ENCODE data around the gene CPT1B.
"Not testable (repeated sequence)": the region's sequence is repeated elsewhere in the genome, so short reads cannot be mapped to it uniquely, and the experiment has no call there.

The CPT1B gene

DNA sequence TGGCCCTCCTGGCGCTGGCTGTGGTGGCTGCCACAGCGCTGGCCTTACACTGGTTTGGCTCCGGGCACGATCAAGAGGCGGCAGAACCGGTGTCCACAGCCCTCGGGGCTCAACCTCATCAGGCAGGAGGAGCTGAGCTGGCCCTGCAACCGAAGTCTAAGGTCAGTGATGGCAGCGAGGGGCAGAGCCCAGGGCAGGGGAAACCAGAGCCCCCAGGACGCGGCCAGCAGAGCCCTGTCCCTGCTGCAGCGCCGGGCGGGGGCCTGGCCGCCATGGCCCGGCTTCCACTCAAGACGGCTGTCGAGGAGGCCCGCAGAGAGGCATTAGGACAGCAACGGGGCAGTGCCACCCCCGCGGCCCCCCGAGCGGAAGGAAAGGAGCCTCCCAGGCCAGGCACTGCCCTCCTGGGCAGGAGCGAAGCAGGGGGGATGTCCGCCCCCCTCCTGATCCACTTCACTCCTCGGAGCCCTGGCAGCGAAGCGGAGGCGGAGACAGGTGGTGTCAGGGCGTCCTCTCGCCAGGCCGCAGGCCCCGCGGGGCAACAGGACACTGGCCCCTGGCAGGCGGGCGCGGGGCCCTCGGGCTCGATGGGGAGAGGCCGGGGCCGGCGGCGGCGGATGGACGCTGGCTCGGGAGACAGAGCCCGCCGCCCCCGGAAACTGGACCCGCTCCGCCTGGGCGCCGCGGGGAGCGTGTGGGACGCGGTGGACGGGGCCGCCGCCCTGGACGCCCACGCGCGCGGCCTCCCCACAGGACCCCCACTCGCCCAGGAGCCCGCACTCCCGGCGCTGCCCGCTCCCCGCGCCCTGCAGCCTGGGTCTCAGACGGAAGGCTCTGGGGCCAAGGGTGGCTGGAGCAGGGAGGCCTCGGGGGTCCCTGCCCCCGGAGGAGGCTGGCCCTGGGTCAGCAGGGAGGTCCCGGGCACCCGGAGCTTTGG is 31.6 kb downstream of the CPT1B start:
- DNase-seq (ENCODE audit: low read depth in 2 of 2), result no peak

DNA sequence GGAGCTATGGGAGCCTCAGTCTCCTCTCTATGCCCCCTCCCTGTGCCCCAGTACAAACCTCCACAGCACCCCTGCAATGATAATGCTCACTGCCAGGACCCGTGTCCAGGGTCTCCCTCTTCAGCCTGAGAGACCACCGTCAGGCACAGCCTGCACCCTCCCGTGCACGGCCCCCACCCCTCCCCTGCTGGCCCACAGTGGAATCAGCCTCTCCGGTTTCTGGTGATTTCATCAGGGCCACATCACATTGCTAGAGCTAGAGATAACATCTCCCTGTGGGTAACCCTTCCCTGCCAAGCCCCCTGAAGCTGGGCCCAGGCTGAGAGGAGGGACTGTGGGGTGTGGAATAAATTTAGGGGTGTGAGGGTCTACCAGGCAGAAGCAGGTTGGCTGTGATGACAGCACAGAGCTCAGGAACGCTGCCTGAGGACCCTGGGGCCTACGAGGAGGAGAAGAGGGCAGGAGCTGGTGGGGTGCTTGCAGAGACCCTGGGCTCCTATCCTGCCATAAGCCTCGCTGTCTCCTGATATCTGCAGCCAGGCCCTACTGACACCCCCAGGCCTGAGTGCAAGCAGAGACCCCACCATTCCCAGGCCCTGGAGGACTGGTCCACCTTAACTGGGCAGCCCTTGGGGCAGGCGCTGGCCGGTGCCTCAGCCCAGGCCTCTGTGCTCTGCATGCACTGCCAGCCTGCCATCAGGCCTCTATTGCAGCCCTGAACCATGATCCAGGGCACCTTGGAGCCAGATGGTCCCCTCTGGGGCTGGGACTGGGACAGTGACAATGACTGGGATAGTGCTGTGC is 32.5 kb downstream of the CPT1B start, which contains the start of gene KLHDC7B:
Gene KLHDC7B (plus strand): TSS at position 378 of the 804 bp plus-strand sequence. CDS start 345 bp downstream, at position 723.
- peak in 1 of 2 donors; percentile 25 for DNase-seq (ENCODE audit: low read depth in 2 of 2)

DNA sequence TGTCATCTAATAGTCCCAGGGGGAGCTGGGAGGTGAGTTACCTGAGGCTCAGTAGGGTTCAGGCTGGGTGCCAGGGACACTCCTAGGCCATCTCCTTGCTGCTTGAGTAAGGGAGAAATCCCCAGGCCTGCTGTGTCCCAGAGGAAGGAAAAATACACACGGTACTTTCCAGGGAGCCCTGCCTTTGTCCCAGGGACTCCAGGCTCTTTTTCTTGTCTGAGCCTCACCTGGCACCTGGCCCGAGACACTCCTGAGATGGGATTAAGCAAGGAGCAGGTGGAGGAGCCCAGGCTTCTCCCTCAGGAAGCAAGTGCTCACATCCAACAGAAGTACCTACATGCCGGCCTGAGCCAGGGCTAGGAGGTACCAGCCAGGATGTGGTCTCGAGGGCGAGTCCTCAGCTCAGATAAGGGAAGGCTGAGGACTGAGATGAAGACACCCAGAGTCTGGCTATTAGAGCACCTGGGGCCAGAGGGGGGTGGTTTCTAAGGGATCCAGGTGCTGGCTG is 33.4 kb downstream of the CPT1B start:
- DNase-seq (ENCODE audit: low read depth in 2 of 2), result no peak

DNA sequence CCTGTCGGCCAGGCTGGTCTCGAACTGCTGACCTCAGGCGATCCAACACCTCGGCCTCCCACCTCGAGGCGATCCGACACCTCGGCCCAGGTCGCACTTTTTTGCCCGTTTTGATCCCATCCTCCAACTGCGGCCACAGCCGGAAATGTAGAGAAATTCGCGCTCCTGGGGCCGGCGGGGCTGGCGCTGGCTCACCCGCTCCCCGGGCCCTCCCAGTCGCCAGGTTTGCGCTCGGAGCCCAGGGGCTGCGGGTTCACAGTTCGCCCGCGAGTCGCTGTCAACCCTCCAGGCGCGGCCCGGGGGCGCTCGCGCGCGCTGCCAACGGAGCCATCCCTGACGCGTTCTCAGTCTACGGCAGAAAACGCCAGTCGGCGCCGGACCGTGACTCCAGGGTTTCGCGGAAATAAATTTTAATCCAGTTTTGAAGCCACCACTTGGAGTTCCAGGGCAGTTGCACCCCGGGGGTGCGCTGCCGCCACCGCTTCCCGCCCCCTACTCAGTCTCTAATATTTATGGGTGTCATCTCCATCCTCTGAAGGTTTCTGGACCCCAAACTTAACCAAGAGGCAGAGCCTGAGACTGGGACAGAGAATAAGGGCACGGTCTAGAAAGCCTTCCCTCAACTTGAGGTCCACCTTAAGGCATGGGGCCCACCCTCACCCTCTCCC is 34.0 kb downstream of the CPT1B start:
- peak; percentile 64 to 82 for DNase-seq (ENCODE audit: low read depth in 2 of 2)

DNA sequence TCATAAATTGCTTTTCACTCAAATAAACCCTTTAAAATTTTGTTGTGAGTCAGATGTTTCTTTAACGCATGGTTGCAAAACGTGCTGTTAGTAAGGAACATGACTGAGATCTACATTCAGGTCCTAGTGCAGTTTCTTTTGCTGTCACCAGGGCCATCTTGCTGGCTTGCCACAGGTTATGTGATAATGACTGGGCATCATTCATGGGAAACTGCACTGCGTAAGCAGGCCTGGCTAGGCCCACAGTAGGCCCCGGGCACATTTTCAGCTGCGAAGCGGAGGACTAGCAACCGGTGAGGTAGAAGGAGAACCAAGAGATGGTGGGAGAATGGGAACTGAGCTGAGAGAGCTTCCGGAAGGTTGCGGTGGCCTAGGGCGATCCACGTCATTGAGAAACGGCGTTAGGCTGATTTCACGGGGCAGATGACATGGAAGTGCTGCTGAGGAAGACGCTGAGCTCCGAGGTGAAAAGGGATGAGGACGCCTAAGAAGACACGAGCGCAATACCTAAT is 35.8 kb downstream of the CPT1B start:
- no peak for DNase-seq (ENCODE audit: low read depth in 2 of 2)

DNA sequence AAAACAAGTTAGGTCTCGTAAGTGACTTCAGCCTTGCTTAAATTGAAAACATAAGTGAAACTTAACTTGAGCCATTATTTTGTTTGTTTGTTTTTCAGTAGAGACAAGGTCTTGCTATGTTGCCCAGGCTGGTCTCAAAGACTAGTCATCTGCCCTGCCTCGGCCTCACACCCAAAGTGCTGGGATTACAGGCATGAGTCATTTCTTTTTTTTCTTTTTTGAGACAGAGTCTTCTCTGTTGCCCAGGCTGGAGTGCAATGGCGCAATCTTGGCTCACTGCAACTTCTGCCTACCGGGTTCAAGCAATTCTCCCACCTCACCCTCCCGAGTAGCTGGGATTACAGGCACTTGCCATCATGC is 36.6 kb downstream of the CPT1B start:
- not testable (repeated sequence) for DNase-seq (ENCODE audit: low read depth in 2 of 2)

DNA sequence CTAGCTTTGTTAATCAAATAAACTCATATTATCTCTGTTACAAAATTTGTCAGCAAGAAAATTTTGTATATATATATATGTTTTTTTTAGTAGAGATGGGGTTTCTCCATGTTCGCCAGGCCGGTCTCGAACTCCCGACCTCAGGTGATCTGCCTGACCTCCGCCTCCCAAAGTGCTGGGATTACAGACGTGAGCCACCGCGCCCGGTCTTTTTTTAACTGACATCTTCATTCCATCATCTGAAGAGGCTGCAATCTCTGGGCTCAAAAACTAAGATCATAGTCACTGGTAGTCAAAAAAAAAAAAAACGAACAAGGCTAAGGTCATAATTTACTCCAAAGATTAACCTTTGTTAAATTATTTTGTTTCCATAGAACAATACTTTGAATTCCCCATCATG is 37.8 kb downstream of the CPT1B start:
- DNase-seq (ENCODE audit: low read depth in 2 of 2), result no peak

DNA sequence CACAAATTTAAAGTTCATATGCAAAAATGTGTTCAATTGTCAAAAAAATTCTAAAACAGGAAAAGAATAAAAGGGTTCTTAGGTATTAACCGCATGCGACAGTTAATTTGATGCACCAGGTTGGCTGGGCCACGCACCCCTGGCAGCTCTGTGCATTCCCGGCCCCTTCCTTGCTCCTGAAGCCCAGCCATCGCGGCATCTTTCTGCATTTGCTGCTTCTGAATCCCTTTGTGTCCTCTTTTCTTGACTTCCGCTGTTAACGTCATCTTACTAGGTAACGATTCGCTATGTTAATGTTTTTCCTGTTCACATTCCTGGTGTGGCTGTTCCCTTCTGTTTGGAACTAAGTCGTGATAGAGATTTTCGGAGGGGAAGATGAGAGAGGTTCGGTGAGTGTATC is 40.5 kb downstream of the CPT1B start:
- no peak for DNase-seq (ENCODE audit: low read depth in 2 of 2)

DNA sequence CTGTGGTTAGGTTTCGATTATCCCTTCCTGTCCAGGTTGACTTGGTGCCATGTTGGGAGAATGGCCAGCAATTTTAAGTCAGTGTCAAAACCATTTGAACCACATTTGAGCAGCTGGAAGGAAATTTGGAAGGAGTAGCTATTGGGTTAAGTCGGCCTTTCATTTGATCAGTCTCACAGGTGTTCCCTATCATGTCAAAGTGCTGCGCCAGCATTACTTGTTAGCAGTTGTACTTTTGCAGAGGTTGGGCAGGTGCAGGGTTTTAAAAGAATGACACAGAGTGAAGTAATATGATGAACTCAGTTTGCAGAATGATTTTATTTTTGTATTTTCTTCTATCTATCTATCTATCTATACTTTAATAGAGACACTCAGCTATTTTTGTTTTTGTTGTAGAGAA is 42.0 kb downstream of the CPT1B start:
- no peak for DNase-seq (ENCODE audit: low read depth in 2 of 2)

DNA sequence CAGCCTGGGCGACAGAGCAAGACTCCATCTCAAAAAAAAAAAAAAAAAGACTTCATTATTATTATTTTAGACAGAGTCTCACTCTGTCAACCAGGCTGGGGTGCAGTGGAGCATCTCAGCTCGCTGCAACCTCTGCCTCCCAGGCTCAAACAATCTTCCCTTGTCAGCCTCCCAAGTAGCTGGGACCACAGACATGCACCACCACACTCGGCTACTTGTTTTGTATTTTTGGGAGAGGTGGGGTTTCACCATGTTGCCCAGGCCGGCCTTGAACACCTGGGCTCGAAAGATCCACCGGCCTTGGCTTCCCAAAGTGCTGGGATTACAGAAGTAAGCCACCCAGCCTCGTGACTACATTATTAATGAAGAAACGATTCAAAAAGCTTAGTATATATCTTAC is 43.1 kb downstream of the CPT1B start:
- DNase-seq (ENCODE audit: low read depth in 2 of 2), result no peak

DNA sequence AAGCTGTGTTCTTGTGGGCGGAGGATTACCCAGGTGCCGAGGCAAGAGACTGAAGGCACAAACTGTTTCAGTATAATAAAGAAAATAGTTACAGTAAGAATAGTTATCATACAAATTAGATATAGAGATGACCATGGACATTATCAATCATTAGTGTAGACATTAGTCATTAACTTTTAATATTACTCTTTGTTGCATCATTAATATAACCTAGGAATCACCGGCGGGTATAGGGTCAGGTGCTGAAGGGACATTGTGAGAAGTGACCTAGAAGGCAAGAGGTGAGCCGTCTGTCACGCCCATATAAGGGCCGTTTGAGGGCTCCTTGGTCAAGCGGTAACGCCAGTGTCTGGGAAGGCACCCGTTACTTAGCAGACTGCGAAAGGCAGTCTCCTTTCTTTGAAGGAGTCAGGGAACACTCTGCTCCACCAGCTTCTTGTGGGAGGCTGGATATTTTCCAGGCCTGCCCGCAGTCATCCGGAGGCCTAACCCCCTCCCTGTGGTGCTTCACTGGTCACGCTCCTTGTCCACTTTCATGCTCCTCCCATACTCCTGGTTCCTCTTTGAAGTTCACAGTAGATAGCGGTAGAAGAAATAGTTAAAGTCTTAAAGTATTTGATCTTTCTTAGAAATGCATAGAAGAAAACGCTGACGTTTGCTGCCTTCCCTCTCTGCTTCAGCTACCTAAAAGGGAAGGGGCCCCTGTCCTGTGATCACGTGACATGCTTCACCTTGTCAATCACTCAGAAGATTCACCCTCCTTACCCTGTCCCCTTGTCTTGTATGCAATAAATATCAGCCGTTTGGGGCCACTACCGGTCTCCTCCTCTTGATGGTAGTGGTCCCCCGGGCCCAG is 44.1 kb downstream of the CPT1B start:
- not testable (repeated sequence) for DNase-seq (ENCODE audit: low read depth in 2 of 2)

DNA sequence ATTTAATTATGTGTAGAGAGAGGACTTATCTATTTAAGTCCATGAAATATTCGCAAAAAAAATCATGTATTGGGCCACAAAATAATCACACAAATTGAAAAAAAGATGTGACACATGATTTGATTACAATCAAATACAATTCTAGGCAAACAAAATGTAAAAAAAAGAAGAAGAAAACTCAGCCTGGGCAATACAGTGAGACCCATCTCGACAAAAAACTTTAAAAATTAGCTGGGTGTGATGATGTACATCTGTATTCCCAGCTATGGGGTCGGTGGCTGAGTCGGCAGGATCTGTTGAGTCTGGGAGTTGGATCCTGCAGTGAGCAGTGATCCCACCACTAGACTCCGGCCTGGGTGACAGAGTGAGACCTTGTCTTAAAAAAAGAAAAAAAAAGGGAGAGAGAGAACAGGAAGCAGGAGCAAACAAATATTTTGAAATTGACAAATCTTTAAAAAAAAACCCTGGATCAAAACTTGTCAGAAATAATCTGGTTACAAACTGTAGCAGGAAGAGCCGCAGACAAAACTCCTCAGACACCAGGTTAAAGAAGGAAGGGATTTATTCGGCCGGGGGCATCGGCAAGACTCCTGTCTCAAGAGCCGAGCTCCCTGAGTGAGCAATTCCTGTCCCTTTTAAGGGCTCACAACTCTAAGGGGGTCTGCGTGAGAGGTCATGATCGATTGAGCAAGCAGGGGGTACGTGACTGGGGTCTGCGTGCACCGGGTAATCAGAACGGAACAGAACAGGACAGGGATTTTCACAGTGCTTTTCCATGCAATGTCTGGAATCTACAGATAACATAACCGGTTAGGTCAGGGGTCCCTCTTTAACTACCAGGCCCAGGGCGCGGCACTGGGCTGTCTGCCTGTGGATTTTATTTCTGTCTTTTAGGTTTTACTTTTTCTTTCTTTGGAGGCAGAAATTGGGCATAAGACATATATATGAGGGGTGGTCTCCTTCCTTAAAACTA is 45.1 kb downstream of the CPT1B start:
- DNase-seq (ENCODE audit: low read depth in 2 of 2), result no peak

DNA sequence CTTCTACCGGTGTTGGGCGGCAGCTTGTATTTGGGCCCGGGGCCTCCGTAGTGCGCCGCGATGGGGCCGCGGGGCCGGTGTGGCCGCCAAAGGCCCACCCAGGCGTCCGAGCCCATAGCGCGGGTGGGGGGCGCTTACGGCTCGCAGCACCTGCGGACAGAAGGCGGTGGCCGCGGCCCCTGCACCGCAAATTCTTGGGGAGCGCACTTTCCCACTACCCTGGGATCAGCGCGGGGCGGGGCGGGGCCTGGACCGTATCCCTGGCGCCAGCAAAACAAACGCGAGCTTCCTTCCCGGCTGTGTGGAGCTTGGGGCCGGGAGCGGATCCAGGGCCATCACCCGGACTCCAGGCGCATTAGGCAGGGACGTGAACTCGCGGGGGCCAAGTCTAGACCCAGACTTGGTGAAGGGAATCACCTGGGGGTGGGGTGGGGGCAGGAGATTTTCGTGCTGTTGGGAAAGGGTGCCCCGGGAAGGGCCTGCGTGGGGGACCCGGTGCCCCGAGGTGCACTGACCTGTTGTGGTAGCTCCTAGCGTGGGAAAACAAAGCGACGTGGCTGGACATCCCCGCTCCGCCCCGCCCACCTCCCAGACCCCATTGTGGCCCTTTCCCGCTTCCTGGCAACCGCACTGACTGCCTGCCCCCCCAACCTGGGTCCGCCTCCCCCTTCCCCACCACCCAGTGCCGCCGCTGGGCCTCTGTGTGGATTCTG is 46.1 kb downstream of the CPT1B start:
- DNase-seq (ENCODE audit: low read depth in 2 of 2), result no peak

DNA sequence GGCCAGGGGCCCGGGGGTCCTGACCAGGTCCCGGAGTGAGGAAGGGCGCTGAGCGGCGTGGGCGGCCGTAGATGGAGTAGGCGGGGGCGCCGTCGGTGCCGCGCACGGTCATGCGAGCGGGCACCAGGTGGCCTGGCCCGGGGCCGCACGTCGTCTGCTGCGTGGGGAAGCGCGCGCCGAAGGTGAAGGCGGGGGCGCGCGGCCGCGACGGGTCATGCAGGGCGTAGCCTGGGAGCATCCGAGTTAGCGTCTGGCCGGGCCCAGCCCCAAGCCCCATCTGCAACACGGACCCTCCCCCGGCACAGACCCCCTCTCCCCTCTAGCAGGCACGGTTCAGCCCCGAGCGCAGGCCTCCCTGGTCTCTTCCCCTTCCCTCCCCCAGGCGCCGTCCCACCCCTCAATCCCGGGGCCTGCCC is 46.7 kb downstream of the CPT1B start:
- DNase-seq (ENCODE audit: low read depth in 2 of 2), result peak; percentile 56 to 68

DNA sequence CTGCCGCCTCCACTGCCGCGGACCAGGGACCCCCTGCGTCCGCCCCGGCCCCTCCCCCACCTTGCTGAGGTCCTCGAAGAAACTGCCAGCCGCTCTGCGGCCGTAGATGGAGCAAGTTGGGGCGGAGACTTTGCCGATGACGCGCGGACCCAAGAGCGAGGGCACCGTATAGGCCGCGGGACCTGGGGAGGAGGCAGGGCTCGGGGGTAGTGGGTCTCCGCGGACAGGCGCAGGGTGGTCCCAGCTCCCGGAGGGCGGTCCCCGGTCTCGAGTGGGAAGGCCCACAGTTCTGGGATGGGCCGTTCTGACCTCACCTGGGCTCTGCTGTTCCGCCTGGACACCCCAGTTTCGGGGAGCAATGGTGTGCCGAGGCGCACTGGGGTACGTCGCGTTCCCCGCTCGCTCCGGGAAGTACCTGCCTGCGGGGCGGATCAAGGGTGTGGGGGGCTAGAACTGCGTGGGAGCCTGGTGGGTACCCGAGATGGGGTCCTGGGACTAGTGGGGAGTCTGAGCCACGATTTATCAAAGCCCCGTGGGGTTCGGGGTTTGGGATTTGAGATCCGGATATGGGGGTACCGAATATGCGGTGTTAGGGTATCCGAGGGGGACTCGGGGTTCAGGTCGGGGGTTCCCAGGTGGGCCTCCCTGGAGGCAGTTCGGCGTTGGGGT is 47.2 kb downstream of the CPT1B start:
- peak; percentile 74 to 79 for DNase-seq (ENCODE audit: low read depth in 2 of 2)

DNA sequence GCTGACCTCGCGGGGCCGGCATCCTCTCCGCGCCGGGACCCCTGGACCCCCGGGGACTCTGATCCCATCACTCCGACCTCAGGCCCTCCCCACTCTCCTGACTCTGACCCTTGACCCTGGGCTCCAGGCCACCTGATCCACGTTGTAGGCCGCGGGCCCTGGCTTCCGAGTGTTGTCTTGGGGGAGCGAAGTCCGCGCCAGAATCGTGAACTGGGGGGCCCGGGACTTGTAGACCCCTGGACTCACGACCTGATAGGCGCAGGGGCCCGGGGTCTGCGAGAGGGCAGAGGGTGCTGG is 47.7 kb downstream of the CPT1B start:
- no peak for DNase-seq (ENCODE audit: low read depth in 2 of 2)

DNA sequence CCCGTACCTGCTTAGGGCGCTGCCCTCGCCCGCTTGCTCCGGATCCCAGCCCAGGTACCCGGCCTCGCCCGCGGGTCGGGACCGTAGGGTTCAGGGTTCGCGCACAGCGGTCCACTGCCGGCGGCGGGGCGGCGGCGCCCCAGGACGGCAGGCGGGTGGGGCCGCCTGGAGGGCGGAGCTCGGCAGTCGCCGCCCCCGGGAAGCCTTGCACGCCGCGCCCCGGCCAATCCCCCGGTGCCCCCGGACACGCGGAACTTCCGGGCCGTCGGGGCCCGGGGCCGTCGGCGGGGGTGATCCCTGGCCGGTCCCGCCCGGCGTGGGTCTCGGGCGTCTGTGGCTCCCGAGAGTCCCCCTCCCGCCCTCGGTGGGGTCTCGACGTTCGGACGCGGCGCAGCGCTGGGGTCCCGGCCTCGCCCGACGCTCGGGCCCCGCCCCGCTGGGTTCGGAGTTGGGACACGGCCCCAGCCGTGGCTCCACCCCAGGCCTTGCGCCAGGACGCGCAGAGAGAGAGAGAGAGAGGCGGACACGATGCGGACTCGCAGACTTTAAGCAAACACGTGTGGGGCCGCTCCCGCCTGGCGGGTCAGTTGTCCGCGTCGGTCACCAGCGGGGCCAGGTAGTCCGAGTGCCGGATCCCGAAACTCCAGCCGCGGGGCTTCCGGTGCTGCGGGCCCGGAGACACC is 48.2 kb downstream of the CPT1B start, which contains the start of gene TYMP:
Gene TYMP (minus strand): TSS at position 116 of the 683 bp plus-strand sequence. CDS start 303 bp downstream, outside the sequence.
- DNase-seq (ENCODE audit: low read depth in 2 of 2), result peak; percentile 39 to 70

DNA sequence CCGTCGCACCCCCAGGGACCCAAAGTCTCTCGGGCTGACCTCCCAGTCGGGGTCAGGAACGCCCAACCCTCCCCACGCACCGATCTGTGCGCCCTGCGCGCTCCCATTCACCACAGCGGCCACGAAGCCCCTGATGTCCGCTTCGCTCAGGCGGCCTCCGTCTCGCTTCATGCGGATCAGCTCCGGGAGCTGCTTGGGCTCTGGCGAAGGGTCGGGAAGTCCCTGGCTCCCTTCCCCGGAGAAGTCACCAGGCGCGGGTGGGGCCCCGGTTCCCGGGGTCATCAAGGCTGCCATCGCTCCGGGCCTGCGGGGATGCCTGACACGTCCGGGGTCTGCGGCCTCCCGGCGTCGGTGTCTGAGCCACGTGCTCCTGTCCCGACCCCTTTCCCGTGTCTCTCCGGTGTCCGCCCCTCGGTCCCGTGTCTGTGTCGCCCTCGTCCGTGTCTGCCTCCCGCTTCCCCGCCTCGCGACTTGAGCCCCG is 48.8 kb downstream of the CPT1B start:
- DNase-seq (ENCODE audit: low read depth in 2 of 2), result no peak

All from stimulated activated CD8-positive, alpha-beta memory T cell treated with anti-CD3 and anti-CD28 coated beads, Interleukin-7, amount 100 ng/mL, for 4 hours (primary cell).